ENCODE data around the gene HEG1. TPM values are rescaled to one million over a fixed set of nuclear protein-coding genes. Genes with fewer than 3 reads are reported as not detected.

Gene HEG1
- total and polyA plus RNA-seq, 2 of the 8 experiments (the other 6 are each of a cell fraction or from before 2014, with no cell fraction given) = 5.3 to 9.7 TPM

DNA sequence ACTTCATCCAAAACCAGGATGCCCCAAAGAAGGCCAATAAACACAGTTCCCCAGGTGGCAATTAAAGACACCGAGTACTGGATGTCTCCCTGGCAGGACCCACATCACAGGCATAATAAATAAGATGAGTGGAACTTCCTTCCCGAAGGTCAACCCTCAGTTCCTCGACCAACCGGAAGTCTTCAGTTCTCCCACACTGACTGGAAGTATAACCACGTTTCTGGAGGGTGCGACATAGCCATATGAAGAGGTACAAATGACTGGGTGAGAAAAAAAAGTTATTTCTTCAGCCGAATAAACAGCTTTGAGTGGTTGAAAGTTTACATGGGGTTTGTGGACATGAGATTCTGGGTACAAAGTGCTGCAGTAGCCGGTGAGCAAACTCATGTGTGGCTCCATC is 86.6 kb downstream of the HEG1 start:
- H2BK12ac ChIP-seq (ENCODE audit: low read depth, low read length) = no peak overlapping the region
- ChIA-PET POLR2A (ENCODE audit: partially characterized antibody) (no interaction called here), CTCF (ENCODE audit: partially characterized antibody) (interaction anchor here (0.9 to 1.7 kb wide), 2 partner anchors 14 to 26 kb away, joined by 3 to 4 read pairs; no protein-coding TSS in a partner anchor)
- 98% methylated on average over 8 of the region's 8 CpGs; no CpG with 5 or more reads in 1 of the 2 experiments for WGBS, 2 experiments (ENCODE audit: extremely low coverage in 1 of 2, insufficient coverage in 1 of 2, insufficient read length in 1 of 2, insufficient replicate concordance in 2 of 2, low coverage in 1 of 2, low lambda C conversion rate in 2 of 2, missing lambda C conversion rate in 1 of 2)
- no peak overlapping the region for H3K14ac ChIP-seq (ENCODE audit: insufficient read length)
- no peak overlapping the region for H2AFZ ChIP-seq (ENCODE audit: low read length)
- H3K4me3 ChIP-seq (ENCODE audit: extremely low read depth in 1 of 4, insufficient read depth in 2 of 4, low read depth in 3 of 4, low read length in 4 of 4) = no peak overlapping the region
- no peaks in the 10 kb centered on the region for H3K9me3 ChIP-seq (ENCODE audit: insufficient read depth in 2 of 2, low read depth in 1 of 2, low read length in 1 of 2)
- H3K27ac ChIP-seq (ENCODE audit: low read depth, low read length) = no peak overlapping the region
- H3K27me3 ChIP-seq (replicated peaks in 1 of 4; ENCODE audit: control insufficient read depth in 3 of 4, extremely low read depth in 1 of 4, insufficient read depth in 3 of 4, low read length in 3 of 4) = no peaks in the 10 kb centered on the region
- H3K23me2 ChIP-seq (ENCODE audit: low read depth, low read length) = no peaks in the 10 kb centered on the region
- H4K91ac ChIP-seq (replicated peaks; ENCODE audit: insufficient read length, low read length) = no peak overlapping the region
- no peak overlapping the region for H2BK5ac ChIP-seq (ENCODE audit: low read depth, low read length)
- no peak overlapping the region for H3K4ac ChIP-seq (replicated peaks; ENCODE audit: insufficient read length, low read depth, low read length)
- H3K79me2 ChIP-seq (ENCODE audit: control insufficient read depth in 1 of 2, insufficient read depth in 2 of 2, low read length in 2 of 2) = no peaks in the 10 kb centered on the region
- no peaks in the 10 kb centered on the region for H3K4me1 ChIP-seq (replicated peaks in 1 of 4; ENCODE audit: control insufficient read depth in 3 of 4, insufficient read depth in 4 of 4, low read length in 3 of 4)
- H3K4me2 ChIP-seq (ENCODE audit: insufficient read depth in 1 of 2, low read depth in 2 of 2, low read length in 2 of 2) = no peak overlapping the region
- no peak overlapping the region for H3K9ac ChIP-seq (replicated peaks in 1 of 4; ENCODE audit: extremely low read depth in 1 of 4, low read depth in 3 of 4, low read length in 3 of 4)
- H2AK5ac ChIP-seq (ENCODE audit: low read depth, low read length) = no peak overlapping the region
- H4K8ac ChIP-seq (ENCODE audit: extremely low read depth, insufficient read depth, low read length) = no peak overlapping the region
- H4K5ac ChIP-seq (ENCODE audit: insufficient read length, low read depth, low read length) = no peak overlapping the region
- FAIRE-seq (no peak), DNase-seq (ENCODE audit: low read depth in 1 of 2, low spot score in 2 of 2) (no peak)
- no peaks in the 10 kb centered on the region for H4K20me1 ChIP-seq (replicated peaks in 1 of 2; ENCODE audit: control insufficient read depth in 1 of 2, insufficient read depth in 2 of 2, low read length in 2 of 2)
- H3K23ac ChIP-seq (ENCODE audit: insufficient read length) = no peak overlapping the region
- no peaks in the 10 kb centered on the region for H3K79me1 ChIP-seq (ENCODE audit: low read depth, low read length)
- H3K36me3 ChIP-seq (ENCODE audit: control insufficient read depth in 2 of 4, insufficient read depth in 4 of 4, low read length in 3 of 4) = peaks cover 0 to 4% (median 0%) of the 10 kb centered on the region in 4 experiments; a peak in 2 of 8 replicates
- no peak overlapping the region for H2BK20ac ChIP-seq (ENCODE audit: low read length)
- no peak overlapping the region for H3K56ac ChIP-seq (replicated peaks; ENCODE audit: insufficient read length, low read depth, low read length)
- H3K18ac ChIP-seq (ENCODE audit: extremely low read depth, low read length) = no peak overlapping the region
- H2BK15ac ChIP-seq (ENCODE audit: low read length) = no peak overlapping the region
- H2BK120ac ChIP-seq (replicated peaks; ENCODE audit: low read depth, low read length) = no peak overlapping the region
- TF ChIP-seq MAFK (IDR thresholded peaks at IDR 0.05; ENCODE audit: low read depth, low read length) (no peak), CBX5 (IDR thresholded peaks at IDR 0.05; ENCODE audit: low read depth, low read length) (no peak), CHD1 (IDR thresholded peaks at IDR 0.05; ENCODE audit: low read depth, low read length) (no peak), SIX5 (IDR thresholded peaks at IDR 0.05; ENCODE audit: low read depth, low read length) (no peak), BACH1 (IDR thresholded peaks at IDR 0.05; ENCODE audit: low read length) (no peak), SIN3A (conservative IDR thresholded peaks at IDR 0.05 in 1 of 2, IDR thresholded peaks at IDR 0.05 in 1 of 2; ENCODE audit: low read depth in 1 of 2, low read length in 2 of 2) (no peak), POLR2AphosphoS5 (IDR thresholded peaks at IDR 0.05; ENCODE audit: low read depth, low read length) (no peak), RFX5 (IDR thresholded peaks at IDR 0.05; ENCODE audit: borderline replicate concordance, low read depth, low read length) (no peak), CREB1 (IDR thresholded peaks at IDR 0.05) (no peak), JUN (IDR thresholded peaks at IDR 0.05; ENCODE audit: low read depth, low read length) (no peak), RBBP5 (IDR thresholded peaks at IDR 0.05; ENCODE audit: borderline replicate concordance, low read depth, low read length) (no peak)
- TF ChIP-seq, protein P1, sequence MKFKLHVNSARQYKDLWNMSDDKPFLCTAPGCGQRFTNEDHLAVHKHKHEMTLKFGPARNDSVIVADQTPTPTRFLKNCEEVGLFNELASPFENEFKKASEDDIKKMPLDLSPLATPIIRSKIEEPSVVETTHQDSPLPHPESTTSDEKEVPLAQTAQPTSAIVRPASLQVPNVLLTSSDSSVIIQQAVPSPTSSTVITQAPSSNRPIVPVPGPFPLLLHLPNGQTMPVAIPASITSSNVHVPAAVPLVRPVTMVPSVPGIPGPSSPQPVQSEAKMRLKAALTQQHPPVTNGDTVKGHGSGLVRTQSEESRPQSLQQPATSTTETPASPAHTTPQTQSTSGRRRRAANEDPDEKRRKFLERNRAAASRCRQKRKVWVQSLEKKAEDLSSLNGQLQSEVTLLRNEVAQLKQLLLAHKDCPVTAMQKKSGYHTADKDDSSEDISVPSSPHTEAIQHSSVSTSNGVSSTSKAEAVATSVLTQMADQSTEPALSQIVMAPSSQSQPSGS (IDR thresholded peaks at IDR 0.05; ENCODE audit: low read length) = no peak
- TF ChIP-seq, protein P2, sequence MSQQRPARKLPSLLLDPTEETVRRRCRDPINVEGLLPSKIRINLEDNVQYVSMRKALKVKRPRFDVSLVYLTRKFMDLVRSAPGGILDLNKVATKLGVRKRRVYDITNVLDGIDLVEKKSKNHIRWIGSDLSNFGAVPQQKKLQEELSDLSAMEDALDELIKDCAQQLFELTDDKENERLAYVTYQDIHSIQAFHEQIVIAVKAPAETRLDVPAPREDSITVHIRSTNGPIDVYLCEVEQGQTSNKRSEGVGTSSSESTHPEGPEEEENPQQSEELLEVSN (IDR thresholded peaks at IDR 0.05) = no peak

Data from H1 (cell line).